ENCODE results near the gene CD34.
"Not testable (repeated sequence)": the region's sequence is repeated elsewhere in the genome, so short reads cannot be mapped to it uniquely, and the experiment has no call there.

The CD34 gene

GRCh38 chr1:207898260-207898659, 12.7 kb downstream of the CD34 start:
- no peak for DNase-seq (ENCODE audit: low spot score)

GRCh38 chr1:207897188-207897587, 13.7 kb downstream of the CD34 start:
- DNase-seq (ENCODE audit: low spot score) = peak; percentile 25

- no peak for DNase-seq (ENCODE audit: low spot score)
Measured at GRCh38 chr1:207896547-207896946, 14.4 kb downstream of the CD34 start.

- no peak for DNase-seq (ENCODE audit: low spot score)
Measured at GRCh38 chr1:207894704-207895103, 16.2 kb downstream of the CD34 start.

GRCh38 chr1:207893737-207894582, 17.0 kb downstream of the CD34 start:
- no peak for DNase-seq (ENCODE audit: low spot score)

- DNase-seq (ENCODE audit: low spot score) = no peak
Measured at GRCh38 chr1:207892764-207893163, 18.2 kb downstream of the CD34 start.

- no peak for DNase-seq (ENCODE audit: low spot score)
Measured at GRCh38 chr1:207891148-207891547, 19.8 kb downstream of the CD34 start.

GRCh38 chr1:207890136-207890738, 20.7 kb downstream of the CD34 start:
- DNase-seq (ENCODE audit: low spot score) = no peak

GRCh38 chr1:207888652-207889051, 22.3 kb downstream of the CD34 start:
- no peak for DNase-seq (ENCODE audit: low spot score)

GRCh38 chr1:207887542-207888201, 23.3 kb downstream of the CD34 start:
- no peak for DNase-seq (ENCODE audit: low spot score)

- no peak for DNase-seq (ENCODE audit: low spot score)
Measured at GRCh38 chr1:207886227-207886626, 24.7 kb downstream of the CD34 start.

- DNase-seq (ENCODE audit: low spot score) = peak; percentile 80
Measured at GRCh38 chr1:207885129-207886032, 25.5 kb downstream of the CD34 start.

GRCh38 chr1:207884266-207885029, 26.5 kb downstream of the CD34 start:
- DNase-seq (ENCODE audit: low spot score) = no peak

- DNase-seq (ENCODE audit: low spot score) = no peak
Measured at GRCh38 chr1:207883660-207884250, 27.2 kb downstream of the CD34 start.

GRCh38 chr1:207883104-207883651, 27.7 kb downstream of the CD34 start:
- no peak for DNase-seq (ENCODE audit: low spot score)

- no peak for DNase-seq (ENCODE audit: low spot score)
Measured at GRCh38 chr1:207882692-207883091, 28.2 kb downstream of the CD34 start.

GRCh38 chr1:207878939-207879338, 32.0 kb downstream of the CD34 start:
- no peak for DNase-seq (ENCODE audit: low spot score)

- DNase-seq (ENCODE audit: low spot score) = not testable (repeated sequence)
Measured at GRCh38 chr1:207877914-207878313, 33.0 kb downstream of the CD34 start.

- no peak for DNase-seq (ENCODE audit: low spot score)
Measured at GRCh38 chr1:207876131-207876530, 34.8 kb downstream of the CD34 start.

- no peak for DNase-seq (ENCODE audit: low spot score)
Measured at GRCh38 chr1:207875532-207875931, 35.4 kb downstream of the CD34 start.
